Adrenal gland (tissue), 5 donors: ENCODE data around the gene KCNJ18.
"Not testable (repeated sequence)": the region's sequence is repeated elsewhere in the genome, so short reads cannot be mapped to it uniquely, and the experiment has no call there.

Experiments used
- CTCF ChIP-seq, 6 experiments: fragments of 450-650 bp in 4 of 6; fragments of 200-600 bp in 2 of 6; sonication (generic) in 1 of 6; IDR thresholded peaks; 1 replicate in 5 of 6; 2 replicates in 1 of 6; pipeline versions ENCODE4 v1.5.1 to v1.8.0; 2016 to 2021; ENCODE audit warnings: antibody characterized with exemption in 6 of 6, mild to moderate bottlenecking in 2 of 6, moderate library complexity in 1 of 6
- POLR2A ChIP-seq, 2 donors: fragments of 450-650 bp; IDR thresholded peaks; one replicate each; pipeline ENCODE4 v1.6.1; 2017; ENCODE audit warnings: antibody characterized with exemption in 2 of 2, mild to moderate bottlenecking in 2 of 2, moderate library complexity in 1 of 2
- donor health status: DM: no; HTN: no; CAD: no.

DNA sequence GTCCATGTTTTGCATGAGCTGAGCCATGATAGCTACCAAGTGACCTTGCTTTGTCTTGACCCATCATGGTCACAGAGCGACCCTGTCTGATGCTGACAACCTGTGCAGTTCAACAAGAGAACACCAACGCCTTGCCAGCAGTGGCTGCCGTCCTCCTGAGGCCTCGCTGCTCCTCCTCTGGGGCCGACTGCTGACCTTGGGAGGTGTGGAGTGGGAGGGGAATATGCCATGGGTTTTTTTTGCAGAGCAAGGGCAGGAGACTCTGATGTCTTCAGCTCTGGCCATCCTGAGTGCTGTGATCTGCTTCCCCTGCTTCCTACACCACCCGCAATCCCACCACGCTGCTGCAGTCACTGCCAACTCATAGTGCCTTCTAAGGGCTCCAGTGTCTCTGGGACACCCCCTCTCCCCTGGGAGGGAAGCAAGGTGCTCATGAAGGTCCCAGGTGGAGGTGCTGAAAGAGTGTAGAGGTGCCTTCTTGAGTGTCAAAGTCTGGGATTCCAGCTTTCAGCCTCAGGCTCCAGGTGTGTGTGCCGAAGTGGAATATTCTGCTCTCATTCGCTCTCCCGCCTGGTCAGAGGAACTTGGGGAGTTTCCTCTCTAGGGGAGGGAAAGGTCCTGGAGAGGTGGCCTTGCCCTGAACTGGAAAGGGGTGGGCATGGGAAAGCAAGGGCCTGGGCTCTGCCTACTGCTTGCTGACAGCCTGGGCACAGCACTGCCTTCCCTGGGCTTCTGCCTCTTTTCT lies 22.5 kb upstream of the KCNJ18 start:
- TF ChIP-seq CTCF, POLR2A (IDR thresholded peaks at IDR 0.05): not testable (repeated sequence)
